GM12865 (cell line): ENCODE results near the gene KCTD1.

Experiments used
- DNase-seq: peaks from one replicate; pipeline ENCODE4 v3.0.0; 2010; ENCODE audit warnings: low read depth
- H3K4me3 ChIP-seq: 2 replicates; pipeline ENCODE4 v1.5.1; 2011; ENCODE audit warnings: mild to moderate bottlenecking, low read depth, low read length, control low read depth
- CTCF ChIP-seq: IDR thresholded peaks from 2 replicates; pipeline ENCODE4 v1.5.1; 2011; ENCODE audit warnings: low read length, control low read depth, low read depth, inconsistent platforms; ENCODE audit not compliant: insufficient read depth; ENCODE audit errors: missing control alignments

KCTD1 gene

GRCh38 chr18:26562568-26562967, 14.2 kb upstream of the KCTD1 start:
- TF ChIP-seq CTCF = no peak
- DNase-seq = no peak
- no peak overlapping the region for H3K4me3 ChIP-seq

- TF ChIP-seq CTCF = no peak
Observed at GRCh38 chr18:26561769-26562168, 13.4 kb upstream of the KCTD1 start.

GRCh38 chr18:26556573-26556972, 8.2 kb upstream of the KCTD1 start:
- peak; percentile 77 for DNase-seq
- H3K4me3 ChIP-seq = no peak overlapping the region
- TF ChIP-seq CTCF = no peak

More at GRCh38 chr18:26561769-26562168, 13.4 kb upstream of the KCTD1 start:
- DNase-seq = no peak
- no peak overlapping the region for H3K4me3 ChIP-seq

GRCh38 chr18:26555804-26556553, 7.6 kb upstream of the KCTD1 start:
- no peak overlapping the region for H3K4me3 ChIP-seq
- no peak for TF ChIP-seq CTCF
- DNase-seq = no peak

- no peak for DNase-seq
- TF ChIP-seq CTCF = no peak
Observed at GRCh38 chr18:26553943-26554342, 5.6 kb upstream of the KCTD1 start.

GRCh38 chr18:26551695-26552081, 3.3 kb upstream of the KCTD1 start:
- no peak overlapping the region for H3K4me3 ChIP-seq
- DNase-seq = no peak
- no peak for TF ChIP-seq CTCF

More at GRCh38 chr18:26553943-26554342, 5.6 kb upstream of the KCTD1 start:
- no peak overlapping the region for H3K4me3 ChIP-seq

GRCh38 chr18:26550998-26551694, 2.8 kb upstream of the KCTD1 start:
- no peak for TF ChIP-seq CTCF
- no peak for DNase-seq
- H3K4me3 ChIP-seq = peak overlapping the region; percentile 86; the same call in 1 of the 2 replicates
